DND-41 (cell line): ENCODE results near the gene MKLN1.

Experiments
- CTCF ChIP-seq: IDR thresholded peaks from 2 replicates; pipeline ENCODE4 v1.5.1; 2012; ENCODE audit warnings: borderline replicate concordance, low read length, moderate library complexity, mild to moderate bottlenecking; ENCODE audit not compliant: poor library complexity, severe bottlenecking; ENCODE audit errors: extremely low read depth
- EZH2 ChIP-seq: IDR thresholded peaks from 3 replicates; pipeline ENCODE4 v1.6.1; 2012; ENCODE audit warnings: borderline replicate concordance, low read depth, mild to moderate bottlenecking, moderate library complexity, low read length, inconsistent platforms; ENCODE audit not compliant: severe bottlenecking

GRCh38 chr7:131506597-131506996, 178.9 kb downstream of the MKLN1 start:
- TF ChIP-seq CTCF: no peak
- no peak for TF ChIP-seq EZH2
